Embryonic facial prominence (tissue), 1 donor: ENCODE results near the gene ZSWIM3.

ENCODE experiments used
- DNase-seq: peaks from one replicate; pipeline ENCODE4 v3.0.0-alpha.2; 2016; ENCODE audit errors: extremely low spot score

Gene ZSWIM3

DNA sequence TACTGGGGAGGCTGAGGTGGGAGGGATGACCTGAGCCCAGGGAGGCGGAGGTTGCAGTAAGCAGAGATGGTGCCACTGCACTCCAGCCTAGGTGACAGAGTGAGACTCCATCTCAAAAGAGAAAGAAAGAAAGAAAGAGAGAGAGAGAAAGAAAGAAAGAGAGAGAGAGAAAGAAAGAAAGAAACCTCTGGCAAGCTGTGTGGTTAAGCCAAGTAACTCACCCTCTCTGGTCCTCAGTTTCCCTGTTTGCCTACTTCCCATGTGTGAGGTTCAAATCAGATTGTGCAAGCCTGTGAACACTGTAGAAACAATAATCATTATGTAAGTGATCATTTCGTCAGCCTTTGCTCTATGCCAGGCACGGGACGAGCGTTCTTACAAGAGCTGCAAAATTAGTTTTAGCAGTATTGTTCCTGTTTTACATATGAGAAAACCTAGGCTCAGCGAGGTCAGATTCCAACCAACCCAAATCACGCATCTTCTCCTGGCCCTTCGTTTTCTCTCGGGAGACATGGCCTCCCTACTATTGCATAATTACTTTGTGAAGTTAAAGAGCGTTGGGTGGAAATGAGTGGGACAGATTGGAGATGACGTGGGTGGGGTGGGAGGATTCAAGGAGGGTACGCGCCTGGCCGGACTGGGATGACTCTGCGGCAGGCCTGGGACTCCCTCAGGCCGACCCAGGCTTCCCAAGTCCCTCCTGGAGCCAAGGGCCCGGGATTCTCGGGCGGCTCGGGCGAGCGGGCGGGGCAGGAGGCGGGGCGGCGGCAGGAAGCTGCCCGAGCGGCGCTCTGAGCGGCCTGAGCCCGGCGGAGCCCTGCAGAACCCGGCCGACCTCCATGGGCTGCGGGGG, 24.2 kb upstream of the ZSWIM3 start, which contains the start of gene SNX21:
TSS of gene SNX21 (plus strand) at position 770 of the 853 bp plus-strand sequence. CDS start 121 bp downstream, outside the sequence.
- no peak for DNase-seq

DNA sequence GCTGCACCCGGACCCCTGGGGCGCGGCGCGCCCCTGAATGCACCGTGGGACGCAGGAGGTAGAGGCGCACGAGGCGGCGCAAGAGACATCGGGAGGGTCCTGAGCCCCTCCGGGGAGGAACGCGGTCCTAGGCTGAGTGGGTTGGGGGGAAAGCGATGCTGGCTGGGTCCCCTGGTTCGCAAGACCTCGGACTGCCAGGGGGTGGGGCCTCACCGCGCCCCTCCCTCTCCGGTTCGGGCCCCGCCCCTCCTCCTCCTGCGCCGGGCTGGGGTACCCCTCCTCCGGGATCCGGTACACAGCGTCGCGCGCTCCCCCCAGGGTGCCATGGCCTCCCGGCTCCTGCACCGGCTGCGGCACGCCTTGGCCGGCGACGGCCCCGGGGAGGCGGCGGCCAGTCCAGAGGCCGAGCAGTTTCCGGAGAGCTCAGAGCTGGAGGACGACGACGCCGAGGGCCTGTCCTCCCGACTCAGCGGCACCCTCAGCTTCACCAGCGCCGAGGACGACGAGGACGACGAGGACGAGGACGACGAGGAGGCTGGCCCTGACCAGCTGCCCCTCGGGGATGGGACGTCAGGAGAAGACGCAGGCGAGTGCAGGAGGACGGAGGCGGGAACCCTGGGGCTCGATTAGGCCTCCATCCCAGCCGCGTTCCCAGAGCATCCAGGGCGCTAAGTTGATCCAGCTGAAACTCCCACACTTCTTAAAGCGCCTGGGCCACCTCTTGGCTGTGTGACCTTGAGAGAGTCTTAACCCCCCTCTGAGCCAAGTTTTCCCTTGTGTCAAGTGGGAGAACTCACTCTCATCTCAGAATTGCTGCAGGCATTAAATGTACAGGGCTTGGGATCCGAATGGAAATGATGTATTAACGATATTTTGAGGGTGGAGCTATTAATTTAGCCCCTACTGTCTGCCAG, 23.3 kb upstream of the ZSWIM3 start:
- DNase-seq = peak; percentile 27

DNA sequence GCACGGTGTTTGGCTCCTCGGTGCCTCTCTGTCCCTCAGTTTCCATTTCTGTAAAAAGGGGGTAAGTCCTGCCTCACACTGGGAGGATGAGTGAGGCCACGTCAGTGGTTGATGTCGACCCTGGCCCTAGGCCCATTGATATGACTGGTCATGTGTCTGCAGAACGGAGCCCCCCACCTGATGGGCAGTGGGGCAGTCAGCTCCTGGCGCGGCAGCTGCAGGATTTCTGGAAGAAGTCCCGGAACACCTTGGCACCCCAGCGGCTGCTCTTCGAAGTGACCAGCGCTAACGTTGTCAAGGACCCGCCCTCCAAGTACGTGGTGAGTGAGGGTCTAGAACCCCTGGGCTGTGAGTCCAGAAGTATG, 22.6 kb upstream of the ZSWIM3 start:
- DNase-seq = no peak

DNA sequence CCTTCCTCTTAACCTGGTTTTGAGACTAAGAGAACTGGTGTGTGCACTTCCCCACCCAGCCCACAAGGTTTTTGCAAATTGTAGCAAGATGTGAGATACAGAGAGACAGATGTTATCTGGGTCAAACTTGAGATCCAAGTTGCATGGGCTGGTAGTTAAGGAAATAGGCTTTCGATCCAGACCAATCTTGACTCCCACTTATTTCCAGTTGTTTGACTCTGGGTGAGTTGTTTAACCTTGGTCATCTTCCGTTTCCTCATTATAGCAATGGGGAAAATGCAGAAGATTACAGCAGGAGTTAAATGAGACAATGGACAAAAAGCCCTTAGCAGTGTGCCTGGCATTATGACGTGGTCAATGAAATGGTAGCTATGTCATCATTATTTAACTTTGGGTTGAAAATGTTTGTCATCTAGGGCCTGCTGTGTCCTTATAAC, 22.1 kb upstream of the ZSWIM3 start:
- DNase-seq = no peak

DNA sequence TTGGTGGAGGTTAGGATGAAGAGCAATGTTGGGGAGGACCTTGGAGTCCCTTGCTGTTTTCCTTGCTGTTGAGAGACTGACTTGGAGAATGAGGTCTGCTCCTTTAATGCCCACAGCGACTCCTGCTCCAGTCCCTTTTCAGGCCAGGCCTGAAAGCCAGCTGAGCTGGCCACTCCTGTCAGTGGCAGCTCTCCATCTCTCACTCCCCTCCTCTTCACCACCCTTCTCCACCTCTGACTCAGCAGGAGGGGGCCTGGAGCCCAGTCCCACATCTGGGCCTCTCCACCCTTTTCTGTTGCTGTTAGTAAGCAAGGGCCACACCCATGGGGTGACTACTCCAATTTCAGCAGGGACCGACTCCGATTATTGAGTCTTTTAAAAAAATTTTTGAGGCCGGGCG, 21.6 kb upstream of the ZSWIM3 start:
- no peak for DNase-seq

DNA sequence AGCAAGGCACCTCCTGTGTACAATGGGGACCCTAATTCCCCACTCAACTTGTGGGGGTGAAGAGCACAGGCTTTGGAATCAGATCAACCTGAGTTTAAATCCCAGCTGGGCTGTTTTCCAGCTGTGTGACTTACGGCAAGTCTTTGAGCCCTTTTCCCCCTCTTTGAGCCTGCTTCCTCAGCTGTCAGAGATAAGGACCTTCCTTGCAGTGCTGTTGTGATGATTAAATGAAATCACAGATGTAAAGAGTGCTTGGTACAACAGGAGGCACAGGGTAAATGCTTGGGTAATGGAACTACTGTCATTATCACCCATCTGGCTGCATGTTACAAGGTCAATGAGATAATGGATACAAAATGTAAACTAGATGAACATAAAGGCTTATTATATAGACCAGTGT, 20.6 kb upstream of the ZSWIM3 start:
- no peak for DNase-seq

DNA sequence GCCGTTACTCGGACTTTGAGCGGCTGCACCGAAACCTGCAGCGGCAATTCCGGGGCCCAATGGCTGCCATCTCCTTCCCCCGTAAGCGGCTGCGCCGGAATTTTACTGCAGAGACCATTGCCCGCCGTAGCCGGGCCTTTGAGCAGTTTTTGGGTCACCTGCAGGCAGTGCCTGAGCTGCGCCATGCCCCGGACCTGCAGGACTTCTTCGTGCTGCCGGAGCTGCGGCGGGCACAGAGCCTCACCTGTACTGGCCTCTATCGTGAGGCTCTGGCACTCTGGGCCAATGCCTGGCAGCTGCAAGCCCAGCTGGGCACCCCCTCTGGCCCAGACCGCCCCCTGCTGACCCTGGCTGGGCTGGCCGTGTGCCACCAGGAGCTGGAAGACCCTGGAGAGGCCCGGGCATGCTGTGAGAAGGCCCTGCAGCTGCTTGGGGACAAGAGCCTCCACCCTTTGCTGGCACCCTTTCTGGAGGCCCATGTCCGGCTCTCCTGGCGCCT, 16.7 kb upstream of the ZSWIM3 start:
- DNase-seq = no peak

DNA sequence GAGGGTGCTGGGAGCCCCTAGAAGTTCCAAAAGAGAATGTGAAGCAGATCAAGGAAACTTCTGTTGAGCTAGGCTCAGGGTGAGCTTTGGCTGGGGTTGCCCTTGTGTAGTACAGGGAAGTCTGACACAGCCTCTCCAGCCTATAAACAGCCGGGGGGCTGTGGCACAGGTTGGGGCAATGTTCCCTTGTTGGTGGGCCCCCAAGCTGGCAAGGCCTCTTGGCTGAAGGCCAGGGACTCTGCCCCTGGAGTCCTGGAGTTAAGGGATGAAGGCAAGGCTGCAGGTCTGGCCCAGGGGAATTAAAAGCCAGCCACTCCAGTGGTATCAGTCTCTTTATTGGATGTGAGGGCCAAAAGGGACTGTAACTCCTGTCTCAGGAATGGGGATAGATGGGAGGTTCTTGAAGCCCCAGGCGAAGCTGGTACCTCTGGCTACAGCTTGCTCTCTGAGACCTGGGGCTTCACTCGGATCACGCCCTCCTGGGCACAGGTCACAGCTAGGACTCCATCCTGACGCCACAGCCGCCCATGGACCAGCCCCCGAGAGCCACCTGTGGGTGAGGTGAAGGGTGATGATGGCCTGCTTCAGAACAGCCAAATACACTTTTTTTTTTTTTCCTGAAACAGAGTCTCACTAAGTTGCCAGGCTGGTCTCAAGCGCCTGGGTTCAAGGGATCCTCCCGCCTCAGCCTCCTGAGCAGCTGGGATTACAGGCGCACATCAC, 15.8 kb upstream of the ZSWIM3 start:
- no peak for DNase-seq

DNA sequence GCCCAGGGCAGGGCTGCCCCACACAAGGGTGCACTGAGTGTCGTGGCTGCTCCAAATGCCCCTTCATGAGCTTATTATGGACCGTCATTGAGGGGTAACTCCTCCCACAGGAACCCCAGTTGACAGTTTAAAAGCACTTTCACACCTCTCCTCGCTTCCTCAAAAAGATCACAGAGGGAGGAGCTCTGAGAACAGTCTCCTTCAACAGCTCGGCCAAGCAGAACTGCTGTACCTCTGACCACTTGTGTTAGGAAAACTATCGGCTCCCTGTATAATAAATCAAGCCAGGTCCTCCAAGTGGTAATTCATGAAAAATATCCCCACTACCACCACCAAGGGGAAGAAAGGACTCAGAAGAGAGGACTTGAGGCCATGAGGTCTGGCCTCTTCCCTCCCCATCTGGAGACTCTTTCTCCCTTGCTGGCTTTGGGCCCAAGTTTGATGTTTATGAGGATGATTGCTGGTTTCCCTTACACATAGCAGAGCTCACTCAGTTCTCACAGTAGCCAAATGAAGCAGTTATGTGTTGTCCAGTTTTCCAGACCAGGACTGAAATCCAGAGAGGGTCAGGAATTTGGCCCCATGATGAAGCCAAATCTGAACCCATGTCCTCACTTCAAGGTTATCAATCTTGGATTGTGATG, 15.1 kb upstream of the ZSWIM3 start:
- no peak for DNase-seq

DNA sequence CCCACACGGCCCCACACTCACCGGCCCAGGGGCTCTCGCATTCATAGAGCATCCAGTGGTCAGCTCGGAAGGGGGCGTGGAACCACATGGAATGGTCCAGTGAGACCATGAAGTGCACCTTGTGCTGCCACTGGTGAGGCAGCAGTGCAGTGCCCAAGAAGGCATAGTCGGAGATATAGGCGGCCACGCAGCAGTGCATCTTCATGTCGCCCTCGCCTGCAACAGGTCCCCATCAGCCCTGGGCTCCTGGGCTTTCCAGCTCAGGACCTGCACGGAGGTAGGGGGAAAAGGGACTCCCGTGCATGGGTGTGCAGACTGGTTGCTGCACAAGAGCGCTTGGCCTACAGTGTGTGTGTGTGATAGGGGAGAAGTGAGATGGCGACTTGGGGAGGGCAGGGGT, 13.9 kb upstream of the ZSWIM3 start:
- no peak for DNase-seq

DNA sequence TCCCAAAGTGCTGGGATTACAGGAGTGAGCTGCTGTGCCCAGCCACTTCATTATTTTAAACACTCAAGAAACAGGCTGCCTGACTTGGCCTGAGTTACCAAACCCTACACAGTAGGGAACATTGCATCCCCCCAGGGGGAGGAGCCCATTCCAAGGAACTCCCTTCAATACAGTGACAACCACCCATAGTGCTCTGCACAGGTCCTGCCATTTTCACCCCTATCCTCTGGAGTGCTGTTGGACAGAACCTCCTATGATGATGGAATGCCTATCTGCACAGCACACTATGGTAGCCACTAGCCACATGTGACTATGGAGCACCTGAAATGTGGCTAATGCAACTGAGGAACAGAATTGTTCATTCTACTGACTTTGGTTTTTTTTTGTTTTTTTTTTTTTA, 12.0 kb upstream of the ZSWIM3 start:
- no peak for DNase-seq

DNA sequence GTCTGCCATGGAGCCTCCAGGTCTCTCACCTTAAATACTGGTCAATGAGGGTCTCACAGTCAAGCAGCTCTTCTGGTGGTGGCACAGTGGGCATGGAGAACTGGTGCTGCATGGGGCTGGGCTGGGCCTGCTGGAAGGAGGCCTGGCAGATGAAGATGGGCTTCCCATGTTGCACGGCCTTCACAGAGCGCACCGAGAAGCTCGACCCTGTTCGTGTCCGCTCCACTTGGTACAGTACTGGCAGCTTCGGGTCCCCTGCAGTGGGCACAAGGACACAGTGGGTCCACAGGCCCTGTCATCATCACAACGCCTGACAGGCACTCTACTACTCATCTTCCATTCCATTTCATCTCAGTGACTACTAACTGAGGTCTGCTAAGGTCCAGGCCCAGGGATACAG, 9.0 kb upstream of the ZSWIM3 start:
- no peak for DNase-seq

DNA sequence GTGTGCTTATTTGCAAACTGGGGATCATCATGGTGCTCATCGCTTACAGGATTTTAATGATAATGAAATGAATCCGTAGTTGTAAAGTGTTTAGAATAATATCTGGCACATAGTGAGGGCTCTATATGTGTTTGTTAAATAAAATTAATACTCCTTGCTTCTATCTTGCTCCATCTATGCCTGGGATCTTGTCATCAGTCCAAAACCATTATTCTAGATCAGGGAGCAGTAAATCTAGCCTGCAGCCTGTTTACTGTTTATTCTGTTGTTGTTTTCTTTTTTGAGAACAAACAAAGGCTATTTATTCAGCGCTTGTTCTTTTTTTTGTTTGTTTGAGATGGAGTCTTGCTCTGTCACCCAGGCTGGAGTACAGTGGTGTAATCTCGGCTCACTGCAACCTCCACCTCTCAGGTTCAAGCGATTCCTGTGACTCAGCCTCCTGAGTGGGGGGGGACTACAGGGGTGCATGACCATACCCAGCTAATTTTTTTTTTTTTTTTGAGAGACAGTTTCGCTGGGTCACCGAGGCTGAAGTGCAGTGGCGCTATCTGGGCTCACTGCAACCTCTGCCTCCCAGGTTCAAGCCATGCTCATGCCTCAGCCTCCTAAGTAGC, 8.3 kb upstream of the ZSWIM3 start:
- DNase-seq = no peak

DNA sequence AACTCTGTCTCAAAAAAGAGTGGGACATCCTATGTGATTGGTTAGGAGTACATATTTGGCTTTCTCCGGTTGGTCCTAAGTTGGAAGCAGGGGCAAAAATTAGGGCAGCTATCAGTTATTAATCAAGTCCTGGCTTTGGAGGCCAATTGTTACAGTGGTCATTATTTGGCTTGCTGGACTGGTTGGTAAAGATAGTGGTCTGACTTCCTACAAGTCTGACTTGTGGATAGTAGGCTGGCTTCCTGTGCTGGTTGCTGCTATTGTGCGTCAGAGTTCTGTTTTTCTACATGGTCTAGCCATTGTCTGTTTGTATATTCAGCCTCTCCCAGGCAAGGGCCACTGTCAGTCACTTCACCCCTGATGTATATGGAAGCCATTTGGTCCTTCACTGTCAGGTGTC, 7.2 kb upstream of the ZSWIM3 start:
- DNase-seq = no peak

DNA sequence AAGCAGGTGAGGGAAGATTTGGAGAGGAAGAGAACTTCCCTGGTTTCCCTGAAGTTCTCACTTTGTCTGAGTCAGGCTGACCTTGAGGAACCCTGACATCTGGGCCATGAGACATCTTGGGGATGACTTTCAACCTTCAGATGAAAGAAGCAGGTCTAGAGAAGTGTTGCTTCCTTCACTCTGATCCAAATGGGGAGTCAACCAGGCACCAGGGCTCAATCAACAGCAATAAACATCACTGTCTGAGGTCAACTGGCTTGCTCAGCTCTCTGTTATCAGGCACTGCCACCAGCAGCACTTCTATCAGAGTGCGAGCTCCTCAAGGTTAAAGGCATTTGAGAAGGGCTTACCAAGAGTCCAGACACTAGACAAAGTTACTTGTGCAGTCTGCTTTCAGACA, 6.5 kb upstream of the ZSWIM3 start:
- no peak for DNase-seq

DNA sequence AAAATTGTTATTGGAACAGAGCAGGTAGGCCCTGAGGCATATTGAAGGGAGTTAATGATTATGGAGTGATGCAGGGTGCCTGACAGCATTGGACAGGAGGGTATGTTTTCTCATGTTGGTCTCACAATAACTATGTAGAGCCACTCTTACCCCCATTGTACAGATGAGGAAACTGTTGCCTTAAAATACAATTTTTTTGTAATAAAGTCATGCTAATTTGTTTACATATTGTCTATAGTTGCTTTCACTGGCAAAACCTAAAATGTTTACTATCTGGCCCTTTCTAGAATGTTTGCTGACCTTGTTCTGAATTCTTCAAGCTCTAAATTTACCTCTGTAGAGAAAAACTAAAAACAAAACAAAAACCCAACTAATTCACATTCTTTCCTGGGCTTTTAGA, 5.9 kb upstream of the ZSWIM3 start:
- DNase-seq = no peak

DNA sequence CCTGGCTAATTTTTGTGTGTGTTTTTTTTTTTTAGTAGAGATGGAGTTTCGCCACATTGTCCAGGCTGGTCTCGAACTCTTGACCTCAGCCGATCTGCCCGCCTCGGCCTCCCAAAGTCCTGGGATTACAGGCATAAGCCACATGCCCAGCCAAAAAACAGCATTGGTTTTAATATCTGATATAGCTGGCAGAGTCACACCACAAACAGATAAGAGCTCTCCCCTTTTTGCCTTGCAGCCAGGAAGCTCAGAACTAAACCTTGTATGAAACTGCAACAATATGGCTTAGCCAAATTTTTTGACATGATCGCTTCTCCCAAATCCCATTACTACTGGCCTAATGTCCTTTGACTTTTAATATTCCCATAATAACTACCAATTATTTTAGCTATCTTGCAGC, 5.1 kb upstream of the ZSWIM3 start:
- DNase-seq = no peak

DNA sequence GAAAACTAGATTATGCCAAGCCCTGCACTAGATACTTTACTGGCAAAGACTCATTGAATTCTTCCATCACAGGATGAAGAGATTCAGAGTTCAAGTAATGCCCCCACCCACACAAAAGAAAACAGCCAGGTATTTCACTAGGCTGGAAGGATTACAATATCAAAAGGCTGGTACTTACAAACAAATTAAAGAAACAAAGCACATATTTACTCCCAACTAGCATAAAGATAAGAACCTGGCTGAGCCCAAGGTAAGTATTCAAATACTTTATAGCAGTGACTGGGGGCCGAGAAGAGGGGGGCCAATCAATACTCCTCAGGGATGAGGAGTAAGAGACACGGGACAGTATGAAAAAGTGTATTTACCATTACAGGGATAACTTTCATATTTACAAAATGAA, 3.9 kb upstream of the ZSWIM3 start:
- DNase-seq = no peak

DNA sequence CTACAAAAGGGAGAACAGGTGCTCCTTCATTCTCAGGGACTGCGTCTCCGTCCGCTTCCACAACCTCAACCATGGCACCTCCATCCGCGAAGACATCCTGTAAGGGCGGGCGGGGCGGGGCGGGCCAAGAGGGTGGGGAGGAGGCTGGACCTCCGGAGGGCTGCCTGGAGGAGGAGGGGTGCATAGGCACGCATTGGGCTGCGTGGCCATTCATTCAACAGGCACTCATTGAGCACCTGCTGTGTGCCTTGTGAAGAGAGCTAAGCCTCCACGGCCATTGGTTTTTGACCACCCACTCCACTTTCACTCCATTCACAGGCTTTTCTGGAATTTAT, 435 bp downstream of the ZSWIM3 start:
- no peak for DNase-seq

DNA sequence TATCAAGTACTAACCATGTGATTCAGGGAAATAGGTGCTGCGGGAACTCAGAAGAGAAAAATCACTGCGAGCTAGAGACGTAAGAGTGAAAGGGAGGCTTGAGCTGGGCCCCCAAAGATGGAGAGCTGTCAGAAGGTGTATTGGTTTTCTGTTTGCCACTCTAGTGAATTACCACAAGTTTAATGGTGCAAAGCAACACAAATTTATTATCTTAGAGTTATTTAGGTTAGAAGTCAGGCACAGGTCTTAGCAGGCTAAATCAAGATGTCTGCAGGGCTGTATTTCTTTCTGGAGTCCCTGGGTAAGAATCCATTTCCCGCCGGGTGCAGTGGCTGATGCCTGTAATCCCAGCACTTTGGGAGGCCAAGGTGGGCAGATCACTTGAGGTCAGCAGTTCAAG, 2.5 kb downstream of the ZSWIM3 start:
- no peak for DNase-seq

DNA sequence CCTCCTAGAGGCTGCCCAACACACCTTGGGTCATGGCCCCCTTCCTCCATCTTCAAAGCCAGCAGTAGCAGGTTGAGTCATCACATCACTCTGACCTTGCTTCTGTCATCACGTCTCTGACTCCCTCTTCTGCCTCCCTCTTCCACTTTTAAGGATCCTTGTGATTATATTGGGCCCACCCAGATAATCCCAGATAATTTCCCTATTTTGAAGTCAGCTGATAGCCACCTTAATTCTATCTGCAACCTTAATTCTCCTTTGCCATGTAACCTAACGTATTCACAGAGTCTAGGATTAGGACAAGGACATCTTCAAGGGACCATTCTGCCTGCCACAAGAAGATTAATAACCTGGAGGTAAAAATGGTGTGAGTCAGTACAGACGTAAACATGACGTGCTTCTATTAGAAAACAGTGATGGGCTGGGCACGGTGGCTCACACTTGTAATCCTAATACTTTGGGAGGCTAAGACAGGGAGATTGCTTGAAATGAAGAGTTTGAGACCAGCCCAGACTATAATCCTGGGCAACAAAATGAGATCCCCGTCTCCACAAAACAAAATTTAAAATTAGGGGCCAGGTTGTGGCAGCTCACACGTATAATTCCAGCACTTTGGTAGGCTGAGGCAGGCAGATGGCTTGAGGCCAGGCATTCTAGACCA, 3.3 kb downstream of the ZSWIM3 start:
- DNase-seq = no peak
